ENCODE data around the gene NKX1-2. TPM values are rescaled to one million over a fixed set of nuclear protein-coding genes. Genes with fewer than 3 reads are reported as not detected.

The NKX1-2 gene
- total RNA-seq, 1 donor from 2014 or later, result 0.59 TPM

DNA sequence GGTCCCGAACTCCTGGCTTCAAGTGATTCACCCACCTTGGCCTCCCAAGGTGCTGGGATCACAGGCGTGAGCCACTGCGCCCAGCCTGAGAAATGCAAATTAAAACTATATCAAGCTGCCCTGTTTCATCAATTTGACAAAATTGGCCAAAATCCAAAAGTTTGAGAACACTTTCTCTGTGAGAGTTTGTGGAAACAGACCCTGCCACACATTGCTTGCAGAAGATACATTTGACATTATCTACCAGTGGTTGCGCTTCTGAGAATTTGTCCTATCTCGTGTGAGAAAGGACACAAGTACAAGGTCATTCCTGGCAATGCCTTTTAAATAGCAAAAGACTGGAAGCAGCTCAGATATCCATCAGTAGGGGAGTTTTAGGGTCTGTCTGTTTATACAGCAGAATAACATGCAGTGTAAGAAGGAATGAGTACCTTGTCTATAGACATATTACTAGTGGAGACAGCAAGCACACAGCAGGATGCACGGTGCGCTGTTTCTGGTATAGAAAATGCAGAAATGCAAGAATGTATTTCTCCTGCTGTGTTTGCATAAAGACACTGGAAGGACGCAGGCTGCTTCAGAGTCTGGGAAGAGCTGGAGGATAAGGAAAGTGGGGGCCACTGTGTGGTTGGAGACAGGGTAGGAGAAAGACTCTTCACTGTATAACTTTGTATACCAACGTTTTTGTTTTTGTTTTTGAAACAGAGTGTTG, 16.1 kb upstream of the NKX1-2 start:
- H3K9me3 Mint-ChIP-seq (ENCODE audit: unreplicated experiment), result peaks cover 3% of the 10 kb centered on the region
- H3K36me3 Mint-ChIP-seq (ENCODE audit: unreplicated experiment), result no peaks in the 10 kb centered on the region
- H3K4me1 Mint-ChIP-seq (ENCODE audit: low read depth, unreplicated experiment), result peaks cover 3% of the 10 kb centered on the region
- no peak overlapping the region for H3K27ac Mint-ChIP-seq (ENCODE audit: unreplicated experiment)
- TF ChIP-seq, protein P1, sequence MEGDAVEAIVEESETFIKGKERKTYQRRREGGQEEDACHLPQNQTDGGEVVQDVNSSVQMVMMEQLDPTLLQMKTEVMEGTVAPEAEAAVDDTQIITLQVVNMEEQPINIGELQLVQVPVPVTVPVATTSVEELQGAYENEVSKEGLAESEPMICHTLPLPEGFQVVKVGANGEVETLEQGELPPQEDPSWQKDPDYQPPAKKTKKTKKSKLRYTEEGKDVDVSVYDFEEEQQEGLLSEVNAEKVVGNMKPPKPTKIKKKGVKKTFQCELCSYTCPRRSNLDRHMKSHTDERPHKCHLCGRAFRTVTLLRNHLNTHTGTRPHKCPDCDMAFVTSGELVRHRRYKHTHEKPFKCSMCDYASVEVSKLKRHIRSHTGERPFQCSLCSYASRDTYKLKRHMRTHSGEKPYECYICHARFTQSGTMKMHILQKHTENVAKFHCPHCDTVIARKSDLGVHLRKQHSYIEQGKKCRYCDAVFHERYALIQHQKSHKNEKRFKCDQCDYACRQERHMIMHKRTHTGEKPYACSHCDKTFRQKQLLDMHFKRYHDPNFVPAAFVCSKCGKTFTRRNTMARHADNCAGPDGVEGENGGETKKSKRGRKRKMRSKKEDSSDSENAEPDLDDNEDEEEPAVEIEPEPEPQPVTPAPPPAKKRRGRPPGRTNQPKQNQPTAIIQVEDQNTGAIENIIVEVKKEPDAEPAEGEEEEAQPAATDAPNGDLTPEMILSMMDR (IDR thresholded peaks at IDR 0.05; ENCODE audit: partially characterized antibody, unreplicated experiment), result no peak
- H3K4me3 Mint-ChIP-seq (ENCODE audit: unreplicated experiment), result no peak overlapping the region
- DNase-seq, result no peak
- no peaks in the 10 kb centered on the region for H3K27me3 Mint-ChIP-seq (ENCODE audit: unreplicated experiment)

DNA sequence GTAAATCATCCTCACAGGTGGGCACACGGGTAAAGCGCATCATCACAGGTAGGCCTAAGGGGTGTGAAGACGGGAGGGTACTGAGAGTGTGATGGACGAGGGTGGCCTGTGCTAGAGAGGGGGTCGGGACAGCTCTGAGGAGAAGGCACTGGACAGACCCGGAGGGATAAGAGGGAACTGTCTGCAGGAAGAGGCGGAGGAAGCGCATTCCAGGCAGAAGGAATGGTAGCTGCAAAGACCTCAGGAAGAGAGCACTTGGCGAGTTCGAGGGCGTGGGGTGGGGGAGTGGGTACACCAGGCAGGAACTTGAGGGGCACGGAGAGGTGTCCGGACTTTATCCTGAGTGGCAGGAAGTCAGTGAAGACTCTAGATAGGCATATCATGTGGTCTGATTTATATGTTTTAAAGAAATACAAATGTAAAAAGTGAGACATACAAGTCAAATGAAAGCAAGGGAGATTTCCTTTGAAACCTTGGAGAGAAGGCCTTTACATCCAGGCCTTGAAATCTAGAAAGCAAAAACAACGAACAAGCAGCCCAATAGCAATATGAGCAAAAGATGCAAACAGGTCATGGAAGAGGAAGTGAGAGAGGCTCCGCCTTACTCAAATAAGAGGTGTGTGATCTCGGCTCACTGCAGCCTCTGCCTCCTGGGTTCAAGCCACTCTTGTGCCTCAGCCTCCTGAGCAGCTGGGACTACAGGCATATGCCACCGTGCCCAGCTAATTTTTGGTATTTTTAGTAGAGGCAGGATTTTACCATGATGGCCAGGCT, 15.4 kb upstream of the NKX1-2 start:
- Mint-ChIP-seq H3K4me3 (ENCODE audit: unreplicated experiment) (peak overlapping the region; percentile 1), H3K27ac (ENCODE audit: unreplicated experiment) (no peak overlapping the region), H3K9me3 (ENCODE audit: unreplicated experiment) (peaks cover 3% of the 10 kb centered on the region), H3K36me3 (ENCODE audit: unreplicated experiment) (no peaks in the 10 kb centered on the region), H3K27me3 (ENCODE audit: unreplicated experiment) (peaks cover 1% of the 10 kb centered on the region), H3K4me1 (ENCODE audit: low read depth, unreplicated experiment) (peaks cover 3% of the 10 kb centered on the region)
- DNase-seq, result no peak
- TF ChIP-seq, protein P1 (IDR thresholded peaks at IDR 0.05; ENCODE audit: partially characterized antibody, unreplicated experiment), result no peak

DNA sequence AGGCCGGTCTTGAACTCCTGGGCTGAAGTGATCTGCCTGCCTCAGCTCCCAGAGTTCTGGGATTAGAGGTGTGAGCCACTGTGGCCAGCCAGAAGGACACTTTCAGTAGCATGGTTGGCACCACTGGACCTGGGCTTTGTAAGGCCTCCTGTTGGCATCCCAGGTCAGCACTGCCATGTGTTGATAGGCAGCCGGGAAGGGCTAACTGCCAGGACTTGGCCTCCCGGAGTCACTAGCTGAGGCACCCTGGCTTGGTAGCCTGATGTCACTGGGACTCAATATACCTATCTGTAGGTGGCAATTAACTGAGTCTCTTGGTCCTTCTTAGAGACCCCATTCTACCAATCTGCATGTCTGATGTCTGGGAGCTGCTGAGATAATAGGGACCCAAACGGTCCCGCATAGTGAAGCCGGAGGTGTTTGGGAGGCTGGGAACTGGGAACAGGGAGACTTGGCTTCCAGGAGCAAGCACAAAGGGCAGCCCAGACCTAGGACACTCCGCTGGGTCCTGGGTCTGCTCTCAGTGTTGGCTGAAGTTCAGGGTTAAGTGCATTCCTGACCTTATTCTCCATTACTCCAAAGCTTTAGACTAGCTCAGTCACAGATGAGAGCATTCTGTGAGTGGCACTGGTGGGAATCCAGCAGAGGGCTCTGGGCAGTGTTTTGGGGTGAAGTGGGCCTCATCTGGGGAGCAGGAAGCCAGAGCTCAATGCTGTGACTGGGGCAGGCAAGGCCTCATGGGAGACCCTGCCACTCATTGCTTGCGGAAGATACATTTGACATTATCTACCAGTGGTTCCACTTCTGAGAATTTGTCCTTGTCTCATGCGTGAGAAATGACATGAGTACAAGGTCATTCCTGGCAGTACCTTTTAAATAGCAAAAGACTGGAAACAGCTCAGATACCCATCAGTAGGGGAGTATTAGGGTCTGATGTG, 14.5 kb upstream of the NKX1-2 start:
- peaks cover 3% of the 10 kb centered on the region for H3K27me3 Mint-ChIP-seq (ENCODE audit: unreplicated experiment)
- no peaks in the 10 kb centered on the region for H3K36me3 Mint-ChIP-seq (ENCODE audit: unreplicated experiment)
- no peak overlapping the region for H3K27ac Mint-ChIP-seq (ENCODE audit: unreplicated experiment)
- peaks cover 3% of the 10 kb centered on the region for H3K4me1 Mint-ChIP-seq (ENCODE audit: low read depth, unreplicated experiment)
- peaks cover 3% of the 10 kb centered on the region for H3K9me3 Mint-ChIP-seq (ENCODE audit: unreplicated experiment)
- TF ChIP-seq, protein P1 (IDR thresholded peaks at IDR 0.05; ENCODE audit: partially characterized antibody, unreplicated experiment), result no peak
- no peak for DNase-seq
- peak overlapping the region; percentile 1 for H3K4me3 Mint-ChIP-seq (ENCODE audit: unreplicated experiment)

DNA sequence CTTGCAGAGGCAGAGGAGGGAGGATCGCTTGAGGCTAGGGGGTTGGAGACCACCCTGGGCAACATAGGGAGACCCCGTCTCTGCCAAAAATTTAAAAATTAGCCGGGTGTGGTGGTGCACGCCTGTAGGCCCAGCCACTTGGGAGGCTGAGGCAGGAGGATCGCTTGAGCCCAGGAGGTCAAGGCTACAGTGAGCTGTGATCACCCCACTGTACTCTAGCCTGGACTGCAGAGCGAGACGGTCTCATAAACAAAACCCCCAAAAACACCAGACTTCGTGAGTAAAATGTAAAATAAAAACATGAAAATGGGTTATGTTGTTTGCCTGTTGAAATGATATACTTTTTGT, 12.5 kb upstream of the NKX1-2 start:
- peak overlapping the region; percentile 86 for H3K4me3 Mint-ChIP-seq (ENCODE audit: unreplicated experiment)
- no peaks in the 10 kb centered on the region for H3K4me1 Mint-ChIP-seq (ENCODE audit: low read depth, unreplicated experiment)
- peaks cover 3% of the 10 kb centered on the region for H3K9me3 Mint-ChIP-seq (ENCODE audit: unreplicated experiment)
- peaks cover 5% of the 10 kb centered on the region for H3K27me3 Mint-ChIP-seq (ENCODE audit: unreplicated experiment)
- no peaks in the 10 kb centered on the region for H3K36me3 Mint-ChIP-seq (ENCODE audit: unreplicated experiment)
- TF ChIP-seq, protein P1 (IDR thresholded peaks at IDR 0.05; ENCODE audit: partially characterized antibody, unreplicated experiment), result no peak
- DNase-seq, result no peak
- no peak overlapping the region for H3K27ac Mint-ChIP-seq (ENCODE audit: unreplicated experiment)

Measured in glutamatergic neuron (in vitro differentiated cells).